ENCODE measurements around the gene GDI2. TPM values are rescaled to one million over a fixed set of nuclear protein-coding genes. Genes with fewer than 3 reads are reported as not detected.

Gene GDI2
- total RNA-seq, 1 donor from 2014 or later = 346 TPM

DNA sequence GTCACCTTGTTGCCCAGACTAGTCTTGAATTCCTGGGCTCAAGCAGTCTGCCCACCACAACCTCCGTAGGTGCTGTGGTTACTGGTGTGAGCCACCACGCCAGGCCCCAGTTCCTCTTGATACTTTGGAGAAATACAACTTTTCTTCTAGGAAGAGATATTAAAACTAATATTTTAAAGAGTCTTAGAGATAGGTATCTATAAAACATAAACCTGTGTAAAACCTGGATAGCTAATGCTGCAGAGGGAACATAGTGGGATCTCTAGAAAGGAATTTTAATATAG is 4.8 kb upstream of the GDI2 start:
- peaks cover 13% of the 10 kb centered on the region for H3K4me1 Mint-ChIP-seq
- H3K9me3 Mint-ChIP-seq = peaks cover 2% of the 10 kb centered on the region
- no peaks in the 10 kb centered on the region for H3K27me3 Mint-ChIP-seq (ENCODE audit: low read depth)
- DNase-seq (ENCODE audit: low read depth, low spot score) = no peak
- H3K27ac Mint-ChIP-seq (ENCODE audit: unreplicated experiment) = no peak overlapping the region
- TF ChIP-seq, protein P1, sequence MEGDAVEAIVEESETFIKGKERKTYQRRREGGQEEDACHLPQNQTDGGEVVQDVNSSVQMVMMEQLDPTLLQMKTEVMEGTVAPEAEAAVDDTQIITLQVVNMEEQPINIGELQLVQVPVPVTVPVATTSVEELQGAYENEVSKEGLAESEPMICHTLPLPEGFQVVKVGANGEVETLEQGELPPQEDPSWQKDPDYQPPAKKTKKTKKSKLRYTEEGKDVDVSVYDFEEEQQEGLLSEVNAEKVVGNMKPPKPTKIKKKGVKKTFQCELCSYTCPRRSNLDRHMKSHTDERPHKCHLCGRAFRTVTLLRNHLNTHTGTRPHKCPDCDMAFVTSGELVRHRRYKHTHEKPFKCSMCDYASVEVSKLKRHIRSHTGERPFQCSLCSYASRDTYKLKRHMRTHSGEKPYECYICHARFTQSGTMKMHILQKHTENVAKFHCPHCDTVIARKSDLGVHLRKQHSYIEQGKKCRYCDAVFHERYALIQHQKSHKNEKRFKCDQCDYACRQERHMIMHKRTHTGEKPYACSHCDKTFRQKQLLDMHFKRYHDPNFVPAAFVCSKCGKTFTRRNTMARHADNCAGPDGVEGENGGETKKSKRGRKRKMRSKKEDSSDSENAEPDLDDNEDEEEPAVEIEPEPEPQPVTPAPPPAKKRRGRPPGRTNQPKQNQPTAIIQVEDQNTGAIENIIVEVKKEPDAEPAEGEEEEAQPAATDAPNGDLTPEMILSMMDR (conservative IDR thresholded peaks at IDR 0.05) = no peak
- peaks cover 2% of the 10 kb centered on the region for H3K36me3 Mint-ChIP-seq (ENCODE audit: low read depth)
- H3K4me3 Mint-ChIP-seq = no peak overlapping the region

DNA sequence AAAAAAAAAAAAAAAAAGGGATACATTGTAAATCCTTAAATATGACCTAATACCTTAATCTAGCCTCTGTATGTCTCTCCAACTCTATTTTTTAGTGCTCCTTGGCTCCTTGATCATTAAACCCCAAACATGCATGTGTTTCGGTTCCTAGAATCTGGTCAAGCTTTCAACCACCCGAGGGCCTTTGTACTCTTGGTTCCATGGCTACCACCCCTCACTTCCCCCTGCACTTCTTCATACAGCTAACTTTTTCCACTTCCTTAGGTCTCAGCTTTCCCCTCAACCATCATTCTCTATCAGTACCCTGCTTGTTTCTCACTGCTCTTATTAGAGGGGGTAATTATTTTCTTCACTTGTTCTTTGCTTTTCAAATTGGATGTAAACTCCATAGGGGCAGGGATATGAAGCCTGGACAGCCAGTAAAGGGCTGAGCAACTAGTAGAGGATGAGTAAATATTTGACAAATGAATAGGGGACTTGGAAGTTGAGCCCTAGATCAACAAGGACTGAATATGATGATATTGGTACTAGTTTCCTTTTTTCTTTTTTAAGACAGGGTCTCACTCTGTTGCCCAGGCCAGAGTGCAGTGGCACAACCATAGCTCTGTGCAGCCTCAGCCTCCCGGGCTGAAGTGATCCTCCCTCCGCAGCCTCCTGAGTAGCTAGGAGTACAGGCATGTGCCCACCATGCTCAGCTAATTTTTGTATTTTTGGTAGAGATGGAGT is 4.3 kb upstream of the GDI2 start:
- H3K36me3 Mint-ChIP-seq (ENCODE audit: low read depth) = peaks cover 2% of the 10 kb centered on the region
- no peak for DNase-seq (ENCODE audit: low read depth, low spot score)

DNA sequence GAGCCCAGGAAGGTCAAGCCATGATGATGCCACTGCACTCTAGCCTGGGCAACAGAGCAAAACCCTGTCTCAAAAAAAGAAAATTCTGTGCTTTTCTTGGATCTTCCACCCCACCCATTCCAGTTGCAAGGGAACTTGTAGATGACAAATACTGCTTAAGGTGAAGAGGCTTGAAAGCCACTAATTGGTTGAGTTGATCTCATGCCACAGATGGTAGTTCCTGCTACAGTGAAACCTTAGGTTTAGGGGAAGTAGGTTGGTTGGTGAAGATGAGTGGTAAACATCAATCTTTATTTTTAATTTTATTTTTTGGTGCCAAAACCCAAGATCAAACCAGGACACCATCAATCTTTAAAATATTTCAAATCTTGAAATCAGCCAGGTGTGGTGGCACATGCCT is 2.9 kb upstream of the GDI2 start:
- TF ChIP-seq, protein P1 (conservative IDR thresholded peaks at IDR 0.05) = no peak
- peaks cover 2% of the 10 kb centered on the region for H3K9me3 Mint-ChIP-seq
- no peak for DNase-seq (ENCODE audit: low read depth, low spot score)

More for the DNA sequence above, 4.3 kb upstream of the GDI2 start:
- H3K27ac Mint-ChIP-seq (ENCODE audit: unreplicated experiment) = no peak overlapping the region
- H3K4me1 Mint-ChIP-seq = peaks cover 13% of the 10 kb centered on the region
- no peaks in the 10 kb centered on the region for H3K27me3 Mint-ChIP-seq (ENCODE audit: low read depth)
- TF ChIP-seq, protein P1 (conservative IDR thresholded peaks at IDR 0.05) = no peak
- H3K4me3 Mint-ChIP-seq = peak overlapping the region; percentile 45
- H3K9me3 Mint-ChIP-seq = peaks cover 2% of the 10 kb centered on the region

DNA sequence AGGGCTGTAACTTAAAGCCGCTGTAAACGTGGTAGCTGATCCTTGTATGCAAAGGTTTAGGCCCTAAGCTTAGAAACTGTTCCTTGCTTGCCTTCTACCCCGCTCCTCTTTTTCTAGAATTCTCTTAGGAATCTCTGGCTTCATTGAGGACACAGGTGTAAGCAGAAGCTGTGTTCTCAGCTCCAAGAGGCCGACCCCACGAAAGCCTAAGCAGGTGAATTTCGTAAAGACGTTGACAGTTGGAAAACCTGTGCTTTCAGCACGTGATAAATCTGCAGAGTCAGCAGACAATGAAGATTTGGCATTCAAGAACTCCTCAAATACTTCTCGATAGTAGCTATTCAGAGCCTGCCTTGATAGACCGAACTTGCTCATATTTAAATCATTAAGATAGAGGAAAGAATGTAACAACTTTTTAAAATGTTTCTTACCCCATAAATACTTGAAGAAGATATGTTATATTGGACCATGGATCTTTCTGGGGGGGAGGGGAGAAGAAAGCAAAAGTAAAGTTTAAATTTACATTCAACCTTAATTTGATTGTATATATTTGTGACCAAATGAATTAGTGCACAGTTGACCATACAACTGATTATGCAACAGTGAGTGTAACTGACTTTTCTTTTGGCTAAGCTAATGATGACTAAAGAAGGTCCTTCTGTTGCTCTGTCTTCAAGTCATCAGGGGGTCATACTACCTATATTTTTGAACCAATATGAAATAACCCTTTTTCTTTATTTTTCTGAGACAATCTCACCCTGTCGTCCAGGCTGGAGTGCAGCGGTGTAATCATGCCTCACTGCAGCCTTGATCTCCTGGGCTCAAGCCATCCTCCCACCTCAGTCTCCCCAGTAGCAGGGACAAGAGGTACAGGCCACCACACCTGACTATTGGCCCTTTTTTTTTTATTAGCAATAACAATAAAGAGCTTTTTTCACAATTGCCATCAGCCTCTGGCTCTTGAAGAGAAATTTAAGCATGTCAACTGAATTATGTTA is 1.2 kb upstream of the GDI2 start:
- peaks cover 2% of the 10 kb centered on the region for H3K9me3 Mint-ChIP-seq
- H3K4me3 Mint-ChIP-seq = peak overlapping the region; percentile 91
- H3K27me3 Mint-ChIP-seq (ENCODE audit: low read depth) = no peaks in the 10 kb centered on the region
- H3K27ac Mint-ChIP-seq (ENCODE audit: unreplicated experiment) = peak overlapping the region; percentile 83
- H3K4me1 Mint-ChIP-seq = peaks cover 40% of the 10 kb centered on the region
- H3K36me3 Mint-ChIP-seq (ENCODE audit: low read depth) = peaks cover 3% of the 10 kb centered on the region
- TF ChIP-seq, protein P1 (conservative IDR thresholded peaks at IDR 0.05) = no peak
- no peak for DNase-seq (ENCODE audit: low read depth, low spot score)

More for the DNA sequence above, 2.9 kb upstream of the GDI2 start:
- H3K27ac Mint-ChIP-seq (ENCODE audit: unreplicated experiment) = no peak overlapping the region
- no peaks in the 10 kb centered on the region for H3K27me3 Mint-ChIP-seq (ENCODE audit: low read depth)
- peak overlapping the region; percentile 52 for H3K4me3 Mint-ChIP-seq
- peaks cover 23% of the 10 kb centered on the region for H3K4me1 Mint-ChIP-seq
- H3K36me3 Mint-ChIP-seq (ENCODE audit: low read depth) = peaks cover 2% of the 10 kb centered on the region

DNA sequence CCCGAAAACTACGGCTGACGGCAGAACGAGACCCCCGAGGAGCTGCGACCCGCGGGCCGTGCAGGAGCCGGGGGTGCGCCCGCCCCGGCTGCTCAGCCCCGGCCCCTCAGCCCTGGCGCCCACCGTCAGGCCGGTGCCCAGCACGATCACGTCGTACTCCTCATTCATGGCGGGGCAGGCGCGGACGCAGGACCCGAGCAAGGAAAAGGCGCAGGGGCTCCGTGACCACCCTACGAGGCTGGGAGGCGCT is 218 bp downstream of the GDI2 start:
- peaks cover 6% of the 10 kb centered on the region for H3K36me3 Mint-ChIP-seq (ENCODE audit: low read depth)
- H3K27ac Mint-ChIP-seq (ENCODE audit: unreplicated experiment) = peak overlapping the region; percentile 99

More for the DNA sequence above, 218 bp downstream of the GDI2 start:
- H3K4me3 Mint-ChIP-seq = peak overlapping the region; percentile 94
- peaks cover 2% of the 10 kb centered on the region for H3K9me3 Mint-ChIP-seq
- no peaks in the 10 kb centered on the region for H3K27me3 Mint-ChIP-seq (ENCODE audit: low read depth)
- H3K4me1 Mint-ChIP-seq = peaks cover 47% of the 10 kb centered on the region
- no peak for DNase-seq (ENCODE audit: low read depth, low spot score)
- TF ChIP-seq, protein P1 (conservative IDR thresholded peaks at IDR 0.05) = no peak

Measured in neural crest cell (in vitro differentiated cells).